Endothelial cell of umbilical vein (primary cell): ENCODE results near the gene SLC15A5. TPM values are rescaled to one million over a fixed set of nuclear protein-coding genes. Genes with fewer than 3 reads are reported as not detected.

Source experiments
- BruUV-seq: library from RNA; stranded (reverse); fragments of 400-500 nt; replicated peaks from 2 replicates; lab custom pipeline; 2021; lab: Mats Ljungman, UMichigan
- CTCF ChIA-PET: fragments of 300-600, 350-600 bp; sonication (Branson Sonifier 250); formaldehyde crosslinking; loops from one replicate; lab custom pipeline; 2021; ENCODE audit warnings: antibody characterized with exemption, inconsistent platforms; lab: Charles Lee
- POLR2A ChIA-PET: fragments of 300-600, 350-600 bp; sonication (Branson Sonifier 250); formaldehyde crosslinking; loops from one replicate; lab custom pipeline; 2021; ENCODE audit warnings: antibody characterized with exemption, inconsistent platforms; lab: Charles Lee
- DNase-seq: peaks from one replicate; pipeline ENCODE4 v3.0.0-alpha.2; 2011; ENCODE audit warnings: low read depth, low spot score
- FAIRE-seq: peaks from 2 replicates; lab custom pipeline; 2011; peaks lifted over from hg19 to GRCh38; lab: Jason Lieb, UNC
- H2AFZ ChIP-seq: 2 replicates; pipeline ENCODE4 v1.6.0; 2012; ENCODE audit warnings: low read depth, low read length, control low read depth, inconsistent platforms
- H3K27ac ChIP-seq: 2 replicates; pipeline ENCODE4 v1.5.1; 2011; ENCODE audit warnings: low read depth, mild to moderate bottlenecking, control low read depth, low read length, moderate library complexity; ENCODE audit not compliant: insufficient read depth
- H3K27me3 ChIP-seq, 2 experiments: 2 replicates each; pipeline versions ENCODE4 v1.6.0 to v1.6.1; 2011; ENCODE audit warnings: low read length in 2 of 2, mixed read lengths in 1 of 2; ENCODE audit not compliant: control insufficient read depth in 2 of 2, insufficient read depth in 2 of 2
- H3K36me3 ChIP-seq, 2 experiments: 2 replicates in 1 of 2; 3 replicates in 1 of 2; pipeline ENCODE4 v1.5.1; 2011; ENCODE audit warnings: low read length in 2 of 2, mild to moderate bottlenecking in 1 of 2, moderate library complexity in 1 of 2; ENCODE audit not compliant: control insufficient read depth in 2 of 2, insufficient read depth in 2 of 2; ENCODE audit errors: extremely low read depth in 1 of 2
- H3K4me1 ChIP-seq: 3 replicates; pipeline ENCODE4 v1.5.1; 2011; ENCODE audit warnings: mild to moderate bottlenecking, low read length; ENCODE audit not compliant: control insufficient read depth, insufficient read depth; ENCODE audit errors: extremely low read depth
- H3K4me2 ChIP-seq: 2 replicates; pipeline ENCODE4 v1.6.1; 2011; ENCODE audit warnings: low read length, control low read depth, mixed read lengths; ENCODE audit not compliant: insufficient read depth
- H3K4me3 ChIP-seq, 3 experiments: fragments of 200-600 bp in 1 of 3; sonication (generic), shearing (Covaris generic) in 1 of 3; replicated peaks in 1 of 3; 2 replicates each; pipeline ENCODE4 v1.5.1; 2011 to 2016; ENCODE audit warnings: control low read depth in 3 of 3, low read length in 3 of 3, mild to moderate bottlenecking in 2 of 3, inconsistent platforms in 1 of 3, low read depth in 1 of 3, moderate library complexity in 1 of 3; ENCODE audit not compliant: insufficient read depth in 1 of 3
- H3K79me2 ChIP-seq: 2 replicates; pipeline ENCODE4 v1.6.0; 2012; ENCODE audit warnings: low read length, inconsistent platforms; ENCODE audit not compliant: control insufficient read depth, insufficient read depth
- H3K9ac ChIP-seq: replicated peaks from 2 replicates; pipeline ENCODE3; 2011; ENCODE audit warnings: low read length, control low read depth; ENCODE audit not compliant: insufficient read depth; ENCODE audit errors: extremely low read depth
- H3K9me1 ChIP-seq: replicated peaks from 3 replicates; pipeline ENCODE4 v1.6.0; 2011; ENCODE audit warnings: mild to moderate bottlenecking, low read length; ENCODE audit not compliant: control insufficient read depth, insufficient read depth; ENCODE audit errors: extremely low read depth
- H3K9me3 ChIP-seq: replicated peaks from 2 replicates; pipeline ENCODE4 v1.5.1; 2012; ENCODE audit warnings: low read length, inconsistent platforms; ENCODE audit not compliant: control insufficient read depth, insufficient read depth
- H4K20me1 ChIP-seq: replicated peaks from 2 replicates; pipeline ENCODE3; 2011; ENCODE audit warnings: mild to moderate bottlenecking, low read length; ENCODE audit not compliant: control insufficient read depth, insufficient read depth; ENCODE audit errors: extremely low read depth
- CTCF ChIP-seq, 2 donors: IDR thresholded peaks; 1 replicate in 1 of 2; 2 replicates in 1 of 2; pipeline ENCODE4 v1.5.1; 2011; ENCODE audit warnings: low read length in 2 of 2, mild to moderate bottlenecking in 2 of 2, moderate library complexity in 2 of 2, control low read depth in 1 of 2, inconsistent platforms in 1 of 2, low read depth in 1 of 2; ENCODE audit not compliant: insufficient read depth in 1 of 2; ENCODE audit errors: extremely low read depth in 1 of 2
- EZH2 ChIP-seq: IDR thresholded peaks from 2 replicates; pipeline ENCODE4 v1.6.1; 2012; ENCODE audit warnings: borderline replicate concordance, low read depth, mild to moderate bottlenecking, moderate library complexity, low read length, inconsistent platforms; ENCODE audit not compliant: severe bottlenecking
- FOS ChIP-seq: IDR thresholded peaks from 2 replicates; pipeline ENCODE4 v1.6.1; 2011; ENCODE audit warnings: mild to moderate bottlenecking, low read length, moderate library complexity, borderline replicate concordance; ENCODE audit not compliant: insufficient read depth
- GATA2 ChIP-seq: IDR thresholded peaks from 2 replicates; pipeline ENCODE4 v1.7.0; 2011; ENCODE audit warnings: low read depth, mild to moderate bottlenecking, moderate library complexity, mixed read lengths, low read length; ENCODE audit not compliant: insufficient read length, insufficient read depth
- JUN ChIP-seq: IDR thresholded peaks from 2 replicates; pipeline ENCODE4 v1.6.1; 2011; ENCODE audit warnings: borderline replicate concordance, low read depth; ENCODE audit not compliant: insufficient read length, insufficient read depth
- MAX ChIP-seq: IDR thresholded peaks from 2 replicates; pipeline ENCODE4 v1.6.1; 2011; ENCODE audit not compliant: insufficient read depth, insufficient read length
- MYC ChIP-seq: IDR thresholded peaks from one replicate; pipeline ENCODE4 v1.6.1; 2011; ENCODE audit warnings: mild to moderate bottlenecking, low read depth, low read length
- POLR2A ChIP-seq: IDR thresholded peaks from 2 replicates; pipeline ENCODE4 v1.6.1; 2012; ENCODE audit warnings: low read depth, mild to moderate bottlenecking, control low read depth, low read length
- POLR2AphosphoS5 ChIP-seq: IDR thresholded peaks from 2 replicates; pipeline ENCODE4 v1.6.1; 2012; ENCODE audit warnings: low read depth, mild to moderate bottlenecking, control low read depth, low read length, moderate library complexity; ENCODE audit not compliant: insufficient read depth
- dilution Hi-C: fragments of 300-500 bp; cut with MboI; formaldehyde crosslinking; loops from one replicate; pipeline ENCODE4 v1.15.0; 2019; ENCODE audit warnings: low sequenced_read_pairs; ENCODE audit not compliant: extremely low pct_ligation_motif_present
- intact Hi-C: fragments of 100-400 bp; cut with micrococcal nuclease; formaldehyde crosslinking; loops from one replicate; pipeline ENCODE4 v1.10.0; 2022
- polyA plus RNA-seq, 4 experiments: library from polyadenylated mRNA; depleted of rRNA in 3 of 4; stranded (reverse) in 3 of 4; unstranded in 1 of 4; fragments of >200 nt; gene quantifications; 2 replicates each; pipeline versions ENCODE4 v1.2.1 to v1.2.3, GENCODE V29; 2011 to 2012; ENCODE audit warnings: missing spikeins in 1 of 4
- total RNA-seq: library from RNA; stranded (reverse); gene quantifications from 2 replicates; pipeline ENCODE4 v1.2.3, GENCODE V29; 2021

Gene SLC15A5
- total and polyA plus RNA-seq, 2 donors (not counting 3 experiments of a cell fraction or from before 2014, with no cell fraction given), result not detected

- no peak overlapping the region for H3K4me2 ChIP-seq
- TF ChIP-seq MYC (no peak), POLR2A (no peak), EZH2 (no peak), GATA2 (no peak)
- CTCF ChIA-PET, result no interaction called here
- H3K36me3 ChIP-seq, result no peaks in the 10 kb centered on the region
- BruUV-seq, result no TSS peak
- H3K79me2 ChIP-seq, result no peaks in the 10 kb centered on the region
- H3K9ac ChIP-seq, result no peak overlapping the region
- no peak overlapping the region for H3K4me3 ChIP-seq
- no peaks in the 10 kb centered on the region for H3K9me1 ChIP-seq
- no peak overlapping the region for H3K27ac ChIP-seq
- no peak for FAIRE-seq
- H3K27me3 ChIP-seq, result peaks cover 0 to 3% of the 10 kb centered on the region in 2 experiments
- H4K20me1 ChIP-seq, result no peaks in the 10 kb centered on the region
- POLR2A ChIA-PET, result no interaction called here
- dilution Hi-C loops (no loop called here), intact Hi-C loops (no loop called here)
- no peaks in the 10 kb centered on the region for H3K9me3 ChIP-seq
- H3K4me1 ChIP-seq, result no peaks in the 10 kb centered on the region
- no peak for DNase-seq
- no peak overlapping the region for H2AFZ ChIP-seq
Measured at GRCh38 chr12:16159571-16159970, 117.9 kb downstream of the SLC15A5 start.

GRCh38 chr12:16158050-16158449, 119.4 kb downstream of the SLC15A5 start:
- dilution Hi-C loops (no loop called here), intact Hi-C loops (no loop called here)
- DNase-seq (no peak), FAIRE-seq (no peak)
- CTCF ChIA-PET, result interaction anchor here (0.8 kb wide), 1 partner anchor 1484 kb away, joined by 3 read pairs; no protein-coding TSS in a partner anchor
- no peak overlapping the region for H2AFZ ChIP-seq
- H3K9me3 ChIP-seq, result no peaks in the 10 kb centered on the region
- no peaks in the 10 kb centered on the region for H4K20me1 ChIP-seq
- H3K9ac ChIP-seq, result no peak overlapping the region
- no peaks in the 10 kb centered on the region for H3K9me1 ChIP-seq
- H3K27ac ChIP-seq, result no peak overlapping the region
- H3K27me3 ChIP-seq, result peaks cover 0 to 3% of the 10 kb centered on the region in 2 experiments
- H3K4me1 ChIP-seq, result no peaks in the 10 kb centered on the region
- no peak overlapping the region for H3K4me3 ChIP-seq
- H3K4me2 ChIP-seq, result no peak overlapping the region
- H3K36me3 ChIP-seq, result no peaks in the 10 kb centered on the region
- no peaks in the 10 kb centered on the region for H3K79me2 ChIP-seq
- TF ChIP-seq MYC (no peak), GATA2 (no peak), JUN (no peak), MAX (no peak), CTCF (IDR thresholded peaks at IDR 0.05; ENCODE audit: extremely low read depth in 1 of 2, insufficient read depth in 1 of 2, low read depth in 1 of 2, low read length in 2 of 2) (no peak), POLR2A (no peak), EZH2 (no peak), FOS (no peak), POLR2AphosphoS5 (no peak)
- POLR2A ChIA-PET, result no interaction called here
- no TSS peak for BruUV-seq
